Stomach (tissue), 9 donors: ENCODE measurements around the gene TBL3. TPM values are rescaled to one million over a fixed set of nuclear protein-coding genes. Genes with fewer than 3 reads are reported as not detected.

Experiments
- DNase-seq, 2 donors: peaks; one replicate each; pipeline versions ENCODE4 v3.0.0 to v3.0.0-alpha.2; 2013 to 2019
- H3K27ac ChIP-seq, 5 donors: fragments of 200-600 bp in 4 of 5; sonication (generic) in 4 of 5; one replicate each; pipeline ENCODE4 v1.5.1; 2013 to 2019; ENCODE audit warnings: mild to moderate bottlenecking in 1 of 5, moderate library complexity in 1 of 5
- H3K27me3 ChIP-seq, 3 donors: fragments of 200-600 bp; sonication (generic); one replicate each; pipeline ENCODE4 v1.5.1; 2017 to 2019; ENCODE audit warnings: mixed run types in 1 of 3
- H3K36me3 ChIP-seq, 4 donors: fragments of 200-600 bp; sonication (generic); 1 replicate in 3 of 4; 2 replicates in 1 of 4; pipeline ENCODE4 v1.5.1; 2016 to 2019
- H3K4me1 ChIP-seq, 4 donors: fragments of 200-600 bp; sonication (generic); one replicate each; pipeline ENCODE4 v1.5.1; 2016 to 2019
- H3K4me3 ChIP-seq, 4 donors: fragments of 200-600 bp; sonication (generic) in 3 of 4; one replicate each; pipeline ENCODE4 v1.5.1; 2016 to 2019; ENCODE audit warnings: mild to moderate bottlenecking in 1 of 4
- H3K9me3 ChIP-seq, 4 donors: fragments of 200-600 bp; sonication (generic); one replicate each; pipeline ENCODE4 v1.5.1; 2016 to 2019
- CTCF ChIP-seq, 7 experiments: fragments of 450-650 bp in 4 of 7; fragments of 200-600 bp in 3 of 7; sonication (generic) in 3 of 7; IDR thresholded peaks; one replicate each; pipeline ENCODE4 v1.5.1; 2016 to 2019; ENCODE audit warnings: antibody characterized with exemption in 7 of 7, control low read depth in 2 of 7, mild to moderate bottlenecking in 1 of 7
- EP300 ChIP-seq: sonication (generic); formaldehyde crosslinking; IDR thresholded peaks from one replicate; pipeline ENCODE4 v1.6.1; 2017; ENCODE audit warnings: antibody characterized with exemption
- POLR2A ChIP-seq, 4 donors: fragments of 450-650 bp; IDR thresholded peaks; one replicate each; pipeline ENCODE4 v1.6.1; 2016; ENCODE audit warnings: antibody characterized with exemption in 4 of 4, control low read depth in 2 of 4, mild to moderate bottlenecking in 1 of 4, moderate library complexity in 1 of 4
- POLR2AphosphoS5 ChIP-seq, 3 donors: sonication (generic); formaldehyde crosslinking; IDR thresholded peaks; one replicate each; pipeline ENCODE4 v1.6.1; 2016; ENCODE audit warnings: antibody characterized with exemption in 3 of 3
- WGBS, 5 donors: extraction: QIAGEN DNeasy Blood & Tissue Kit in 3 of 5; methylation state at CpG; one replicate each; pipeline versions ENCODE4 v1.1.5 to v1.1.7; 2013 to 2018; 5-methylcytosine and 5-hydroxymethylcytosine counted together
- intact Hi-C: fragments of 100-400 bp; cut with DNase I; formaldehyde crosslinking; loops from one replicate; pipeline ENCODE4 v1.15.1; 2023; ENCODE audit warnings: low total_unique reads
- polyA plus RNA-seq, 3 donors: library from polyadenylated mRNA; stranded (reverse); fragments of 200-250 nt; gene quantifications; one replicate each; pipeline ENCODE4 v1.2.3, GENCODE V29; 2013
- total RNA-seq, 5 donors: library from RNA; depleted of rRNA; stranded (reverse); fragments of >200 nt; gene quantifications; one replicate each; pipeline versions ENCODE4 v1.1.0 to v1.2.3, GENCODE V29; 2014 to 2016
- donor health status: healthy with polysubstance abuse.
- donor health status: Bipolar disorder and iron deficiency.
- donor health status: healthy.

TBL3 gene
- total and polyA plus RNA-seq, 8 donors: 9.4 to 174 (median 40.8) TPM

- H3K36me3 ChIP-seq: peaks cover 52 to 79% (median 72%) of the 10 kb centered on the region in 4 donors
- no peak overlapping the region for H3K4me3 ChIP-seq
- TF ChIP-seq EP300: no peak
- TF ChIP-seq POLR2AphosphoS5 (IDR thresholded peaks at IDR 0.05): no peak
- no peak for TF ChIP-seq CTCF (IDR thresholded peaks at IDR 0.05)
- no peak for TF ChIP-seq POLR2A (IDR thresholded peaks at IDR 0.05)
- no peak overlapping the region for H3K27ac ChIP-seq
- 88 to 92% (median 90%) methylated on average over 12 to 28 of the region's 28 CpGs for WGBS, 5 donors
- no peaks in the 10 kb centered on the region for H3K9me3 ChIP-seq
- DNase-seq: no peak
- intact Hi-C loops: no loop called here
- no peaks in the 10 kb centered on the region for H3K27me3 ChIP-seq
- H3K4me1 ChIP-seq: peaks cover 12 to 22% (median 20%) of the 10 kb centered on the region in 4 donors
These were observed 28.1 kb downstream of the TBL3 start for GRCh38 chr16:1999866-2000514.

- H3K4me3 ChIP-seq: no peak overlapping the region
- intact Hi-C loops: no loop called here
- peaks cover 52 to 83% (median 76%) of the 10 kb centered on the region in 4 donors for H3K36me3 ChIP-seq
- H3K4me1 ChIP-seq: peaks cover 22 to 32% (median 30%) of the 10 kb centered on the region in 4 donors
- TF ChIP-seq POLR2AphosphoS5 (IDR thresholded peaks at IDR 0.05) (no peak), CTCF (IDR thresholded peaks at IDR 0.05) (no peak), POLR2A (IDR thresholded peaks at IDR 0.05) (no peak), EP300 (no peak)
- H3K27ac ChIP-seq: no peak overlapping the region
- no peak for DNase-seq
- WGBS, 5 donors: 95 to 98% (median 96%) methylated on average over 13 to 19 of the region's 19 CpGs
- no peaks in the 10 kb centered on the region for H3K27me3 ChIP-seq
- no peaks in the 10 kb centered on the region for H3K9me3 ChIP-seq
These were observed 29.2 kb downstream of the TBL3 start for GRCh38 chr16:2001035-2001434.

GRCh38 chr16:2001456-2002355 lies 29.9 kb downstream of the TBL3 start:
- TF ChIP-seq CTCF (IDR thresholded peaks at IDR 0.05): no peak
- TF ChIP-seq EP300: no peak
- no peak for TF ChIP-seq POLR2AphosphoS5 (IDR thresholded peaks at IDR 0.05)
- no peak for TF ChIP-seq POLR2A (IDR thresholded peaks at IDR 0.05)
- intact Hi-C loops: no loop called here
- peaks cover 52 to 81% (median 76%) of the 10 kb centered on the region in 4 donors for H3K36me3 ChIP-seq

GRCh38 chr16:2002406-2003230 lies 30.8 kb downstream of the TBL3 start:
- TF ChIP-seq POLR2AphosphoS5 (IDR thresholded peaks at IDR 0.05): no peak
- TF ChIP-seq EP300: no peak
- no peak for TF ChIP-seq POLR2A (IDR thresholded peaks at IDR 0.05)
- no peak for TF ChIP-seq CTCF (IDR thresholded peaks at IDR 0.05)
- H3K27me3 ChIP-seq: no peaks in the 10 kb centered on the region
- H3K4me1 ChIP-seq: peaks cover 38 to 48% (median 43%) of the 10 kb centered on the region in 4 donors
- no peak for DNase-seq
- H3K4me3 ChIP-seq: no peak overlapping the region
- no peak overlapping the region for H3K27ac ChIP-seq
- intact Hi-C loops: no loop called here
- no peaks in the 10 kb centered on the region for H3K9me3 ChIP-seq
- H3K36me3 ChIP-seq: peaks cover 52 to 72% (median 67%) of the 10 kb centered on the region in 4 donors
- WGBS, 5 donors: 88 to 95% (median 94%) methylated on average over 31 to 47 of the region's 47 CpGs

More at GRCh38 chr16:2001456-2002355, 29.9 kb downstream of the TBL3 start:
- no peak for DNase-seq
- Histone ChIP-seq H3K4me3 (no peak overlapping the region), H3K4me1 (peaks cover 29 to 39% (median 35%) of the 10 kb centered on the region in 4 donors), H3K27me3 (no peaks in the 10 kb centered on the region), H3K9me3 (no peaks in the 10 kb centered on the region), H3K27ac (no peak overlapping the region)
- 94 to 97% (median 95%) methylated on average over 45 to 53 of the region's 53 CpGs for WGBS, 5 donors
